HCT116 (cell line): ENCODE data around the gene KSR2. TPM values are rescaled to one million over a fixed set of nuclear protein-coding genes. Genes with fewer than 3 reads are reported as not detected.

ENCODE experiments used
- ATAC-seq: fragments of 200-7000 bp; cut with Tn5 transposase; 2 replicates; pipeline ENCODE4 v1.9.1; 2020; ENCODE audit warnings: mild to moderate bottlenecking, moderate library complexity
- BruUV-seq: library from RNA; stranded (reverse); fragments of 400-500 nt; replicated peaks from 2 replicates; lab custom pipeline; 2021; lab: Mats Ljungman, UMichigan
- CTCF ChIA-PET: fragments of 300-600 bp; sonication (Branson Sonifier 250); formaldehyde crosslinking; loops from one replicate; lab custom pipeline; 2021; ENCODE audit warnings: antibody characterized with exemption; lab: Charles Lee
- POLR2A ChIA-PET: fragments of 300-600, 350-600 bp; sonication (Branson Sonifier 250); formaldehyde crosslinking; loops from one replicate; lab custom pipeline; 2021; ENCODE audit warnings: antibody characterized with exemption; lab: Charles Lee
- RAD21 ChIA-PET, 2 experiments: fragments of 300-600 bp; sonication (Branson Sonifier 250); formaldehyde crosslinking; loops; one replicate each; lab custom pipeline; 2023; ENCODE audit warnings: low total read pairs in 2 of 2; ENCODE audit not compliant: uncharacterized antibody in 2 of 2, unreplicated experiment in 2 of 2, low non-redundant PET in 1 of 2; lab: Charles Lee
- DNase-seq: peaks from one replicate; pipeline ENCODE4 v3.0.0-alpha.2; 2010; ENCODE audit warnings: low read depth, low spot score
- H2AFZ ChIP-seq: fragments of 200-600 bp; shearing (Covaris generic), sonication (generic); 2 replicates; pipeline ENCODE4 v1.6.1; 2017; ENCODE audit warnings: low read depth, mixed run types, mixed read lengths, antibody characterized with exemption, low read length; ENCODE audit not compliant: poor library complexity, severe bottlenecking
- H3K27ac ChIP-seq: 2 replicates; pipeline ENCODE4 v1.5.1; 2012; ENCODE audit warnings: low read depth, low read length
- H3K27me3 ChIP-seq: fragments of 200-600 bp; sonication (generic); 2 replicates; pipeline ENCODE4 v1.6.1; 2016; ENCODE audit warnings: mixed run types, low read length, mixed read lengths; ENCODE audit not compliant: insufficient read depth
- H3K36me3 ChIP-seq, 2 experiments: fragments of 200-500 bp in 1 of 2; fragments of 200-600 bp in 1 of 2; sonication (Bioruptor generic) in 1 of 2; sonication (generic) in 1 of 2; 2 replicates each; pipeline versions ENCODE4 v1.5.1 to v1.6.1; 2014 to 2016; ENCODE audit warnings: low read length in 2 of 2, inconsistent platforms in 1 of 2, mixed read lengths in 1 of 2, mixed run types in 1 of 2; ENCODE audit not compliant: insufficient read depth in 2 of 2, control insufficient read depth in 1 of 2
- H3K4me1 ChIP-seq, 2 experiments: fragments of 200-600 bp in 1 of 2; sonication (generic) in 1 of 2; 2 replicates each; pipeline versions ENCODE4 v1.5.1 to v1.6.1; 2012 to 2017; ENCODE audit warnings: low read length in 2 of 2, inconsistent platforms in 1 of 2, mild to moderate bottlenecking in 1 of 2, mixed read lengths in 1 of 2, mixed run types in 1 of 2, moderate library complexity in 1 of 2; ENCODE audit not compliant: insufficient read depth in 2 of 2, control insufficient read depth in 1 of 2
- H3K4me2 ChIP-seq: fragments of 200-600 bp; sonication (generic); 2 replicates; pipeline ENCODE4 v1.6.1; 2017; ENCODE audit warnings: mixed run types, low read length, mixed read lengths
- H3K4me3 ChIP-seq, 2 experiments: fragments of 200-600 bp in 1 of 2; sonication (generic) in 1 of 2; replicated peaks in 1 of 2; 2 replicates each; pipeline ENCODE4 v1.5.1; 2011 to 2016; ENCODE audit warnings: low read length in 2 of 2, control low read depth in 1 of 2, low read depth in 1 of 2, mild to moderate bottlenecking in 1 of 2, mixed read lengths in 1 of 2, mixed run types in 1 of 2
- H3K79me2 ChIP-seq: fragments of 200-600 bp; sonication (generic); 2 replicates; pipeline ENCODE4 v1.6.1; 2017; ENCODE audit warnings: mild to moderate bottlenecking, mixed run types, low read length, moderate library complexity, mixed read lengths; ENCODE audit not compliant: insufficient read depth
- H3K9ac ChIP-seq: fragments of 200-600 bp; sonication (generic); 2 replicates; pipeline ENCODE4 v1.6.1; 2016; ENCODE audit warnings: low read length, mixed read lengths
- H3K9me2 ChIP-seq: fragments of 200-600 bp; sonication (generic), shearing (Covaris generic); 2 replicates; pipeline ENCODE4 v1.6.1; 2017; ENCODE audit warnings: mixed run types, mild to moderate bottlenecking, moderate library complexity; ENCODE audit not compliant: insufficient read depth
- H3K9me3 ChIP-seq, 2 experiments: fragments of 200-500 bp in 1 of 2; fragments of 200-600 bp in 1 of 2; sonication (Bioruptor generic) in 1 of 2; sonication (generic) in 1 of 2; 2 replicates each; pipeline ENCODE4 v1.6.1; 2014 to 2017; ENCODE audit warnings: low read length in 2 of 2, mixed read lengths in 2 of 2, inconsistent platforms in 1 of 2, low read depth in 1 of 2, mild to moderate bottlenecking in 1 of 2, mixed run types in 1 of 2, moderate library complexity in 1 of 2; ENCODE audit not compliant: control insufficient read depth in 1 of 2, insufficient read depth in 1 of 2
- H4K20me1 ChIP-seq: fragments of 200-600 bp; sonication (generic), shearing (Covaris generic); 2 replicates; pipeline ENCODE4 v1.6.1; 2017; ENCODE audit warnings: mixed run types, mild to moderate bottlenecking, moderate library complexity; ENCODE audit not compliant: insufficient read depth
- EGR1 ChIP-seq: IDR thresholded peaks from 2 replicates; pipeline ENCODE4 v1.6.1; 2012; ENCODE audit warnings: low read depth
- ELF1 ChIP-seq: IDR thresholded peaks from 2 replicates; pipeline ENCODE4 v1.6.1; 2012; ENCODE audit warnings: low read depth, borderline replicate concordance
- JUND ChIP-seq: IDR thresholded peaks from 2 replicates; pipeline ENCODE4 v1.6.1; 2012
- POLR2AphosphoS5 ChIP-seq: IDR thresholded peaks from 2 replicates; pipeline ENCODE4 v1.6.1; 2011; ENCODE audit warnings: mild to moderate bottlenecking, low read depth, low read length, moderate library complexity
- SP1 ChIP-seq: IDR thresholded peaks from 2 replicates; pipeline ENCODE4 v1.6.1; 2012; ENCODE audit warnings: low read depth
- SRF ChIP-seq: IDR thresholded peaks from 2 replicates; pipeline ENCODE4 v1.6.1; 2012; ENCODE audit warnings: low read depth
- TCF7L2 ChIP-seq: IDR thresholded peaks from 2 replicates; pipeline ENCODE4 v1.7.0; 2011; ENCODE audit warnings: borderline replicate concordance, inconsistent platforms; ENCODE audit not compliant: insufficient read depth, insufficient read length; ENCODE audit errors: extremely low read depth
- YY1 ChIP-seq: IDR thresholded peaks from 2 replicates; pipeline ENCODE4 v1.6.1; 2011; ENCODE audit warnings: low read length, low read depth, moderate library complexity, mild to moderate bottlenecking; ENCODE audit not compliant: insufficient replicate concordance; ENCODE audit errors: extremely low read depth
- ZNF274 ChIP-seq: fragments of 200-500 bp; sonication (Bioruptor generic); IDR thresholded peaks from 2 replicates; pipeline ENCODE4 v1.6.1; 2014; ENCODE audit warnings: mild to moderate bottlenecking, low read depth, low read length, inconsistent platforms
- intact Hi-C: fragments of 100-400 bp; cut with micrococcal nuclease; formaldehyde crosslinking; loops from 2 replicates; pipeline ENCODE4 v1.10.0; 2022
- total RNA-seq: library from RNA; stranded (reverse); gene quantifications from one replicate; pipeline ENCODE4 v1.2.1, GENCODE V29; 2021; ENCODE audit not compliant: unreplicated experiment
- TF ChIP-seq, protein P1 (sequence below), 3 experiments: fragments of 200-600 bp in 1 of 3; sonication (generic) in 1 of 3; IDR thresholded peaks in 2 of 3; conservative IDR thresholded peaks in 1 of 3; 2 replicates each; pipeline ENCODE4 v1.5.1; 2012 to 2017; ENCODE audit warnings: low read depth in 2 of 3, low read length in 2 of 3, antibody characterized with exemption in 1 of 3, borderline replicate concordance in 1 of 3, control low read depth in 1 of 3, mild to moderate bottlenecking in 1 of 3, mixed read lengths in 1 of 3, mixed run types in 1 of 3, moderate library complexity in 1 of 3; ENCODE audit not compliant: insufficient read depth in 1 of 3

The KSR2 gene
- total RNA-seq, 1 experiment from 2014 or later, result 10.1 TPM

DNA sequence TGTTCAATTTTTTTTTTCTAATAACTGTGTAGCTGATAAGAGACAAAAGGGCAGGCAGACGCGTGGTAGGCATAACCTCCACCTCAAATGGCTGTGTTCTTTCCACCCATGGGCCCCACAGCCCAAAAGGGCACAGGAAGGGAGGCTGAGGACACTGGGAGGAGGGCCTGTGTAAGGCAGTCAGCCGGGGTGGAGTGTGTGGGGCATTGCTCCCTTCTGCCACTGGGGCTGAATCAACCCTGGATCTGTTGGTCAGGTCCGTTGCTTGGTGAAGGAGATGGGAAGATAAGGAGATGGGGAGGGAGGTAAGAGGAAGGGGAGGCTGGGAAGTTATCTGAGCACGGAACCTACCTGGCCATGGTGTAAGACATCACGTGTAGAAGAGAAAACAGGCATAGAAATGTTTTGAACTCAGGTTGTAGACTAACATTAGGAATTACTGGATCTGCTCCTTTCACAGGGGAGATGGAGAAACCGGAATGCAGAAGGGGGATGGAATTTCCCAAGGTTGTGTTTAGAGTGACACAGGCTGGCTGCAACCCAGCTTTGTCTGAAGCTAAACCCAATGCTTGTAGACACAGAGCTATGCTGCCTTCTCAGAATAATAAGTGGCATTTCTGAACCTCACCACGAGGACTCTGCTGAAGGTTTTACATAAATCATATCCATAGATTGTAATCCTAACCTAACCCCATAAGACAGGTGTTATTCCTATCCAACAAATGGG, 468.9 kb downstream of the KSR2 start (continued):
- TF ChIP-seq, protein P1, sequence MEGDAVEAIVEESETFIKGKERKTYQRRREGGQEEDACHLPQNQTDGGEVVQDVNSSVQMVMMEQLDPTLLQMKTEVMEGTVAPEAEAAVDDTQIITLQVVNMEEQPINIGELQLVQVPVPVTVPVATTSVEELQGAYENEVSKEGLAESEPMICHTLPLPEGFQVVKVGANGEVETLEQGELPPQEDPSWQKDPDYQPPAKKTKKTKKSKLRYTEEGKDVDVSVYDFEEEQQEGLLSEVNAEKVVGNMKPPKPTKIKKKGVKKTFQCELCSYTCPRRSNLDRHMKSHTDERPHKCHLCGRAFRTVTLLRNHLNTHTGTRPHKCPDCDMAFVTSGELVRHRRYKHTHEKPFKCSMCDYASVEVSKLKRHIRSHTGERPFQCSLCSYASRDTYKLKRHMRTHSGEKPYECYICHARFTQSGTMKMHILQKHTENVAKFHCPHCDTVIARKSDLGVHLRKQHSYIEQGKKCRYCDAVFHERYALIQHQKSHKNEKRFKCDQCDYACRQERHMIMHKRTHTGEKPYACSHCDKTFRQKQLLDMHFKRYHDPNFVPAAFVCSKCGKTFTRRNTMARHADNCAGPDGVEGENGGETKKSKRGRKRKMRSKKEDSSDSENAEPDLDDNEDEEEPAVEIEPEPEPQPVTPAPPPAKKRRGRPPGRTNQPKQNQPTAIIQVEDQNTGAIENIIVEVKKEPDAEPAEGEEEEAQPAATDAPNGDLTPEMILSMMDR (IDR thresholded peaks at IDR 0.05 in 2 of 3, conservative IDR thresholded peaks at IDR 0.05 in 1 of 3; ENCODE audit: borderline replicate concordance in 1 of 3, insufficient read depth in 1 of 3, low read depth in 2 of 3, low read length in 2 of 3), result no peak
- TF ChIP-seq ZNF274 (no peak), JUND (no peak), POLR2AphosphoS5 (no peak), EGR1 (no peak)

DNA sequence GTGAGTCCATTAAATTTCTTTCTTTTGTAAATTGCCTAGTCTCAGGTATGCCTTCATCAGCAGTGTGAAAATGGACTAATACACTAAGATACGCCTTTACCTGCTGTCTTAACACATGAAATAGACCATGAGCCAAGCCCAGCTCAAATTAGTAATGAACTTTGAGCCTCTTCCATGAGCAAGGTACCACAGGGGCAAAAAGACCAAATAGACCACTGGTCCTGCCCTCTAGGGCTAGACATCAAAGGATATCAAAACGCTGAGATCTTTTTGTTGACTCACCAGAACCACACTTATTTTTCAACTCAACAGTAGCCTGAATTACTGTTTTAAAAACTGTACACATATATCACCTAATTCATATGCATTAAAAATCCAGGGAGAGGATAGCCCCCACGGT, 469.9 kb downstream of the KSR2 start:
- ATAC-seq (no peak), DNase-seq (no peak)
- Histone ChIP-seq H4K20me1 (no peaks in the 10 kb centered on the region), H3K79me2 (no peaks in the 10 kb centered on the region), H3K4me2 (no peak overlapping the region), H3K9me3 (no peaks in the 10 kb centered on the region), H3K4me1 (no peaks in the 10 kb centered on the region), H3K9ac (no peak overlapping the region), H3K27ac (no peak overlapping the region), H3K9me2 (no peaks in the 10 kb centered on the region)
- ChIA-PET CTCF (no interaction called here), POLR2A (no interaction called here)
- BruUV-seq, result no TSS peak
- TF ChIP-seq ELF1 (no peak), TCF7L2 (no peak), YY1 (no peak), SP1 (no peak), SRF (no peak)
- TF ChIP-seq, protein P1 (IDR thresholded peaks at IDR 0.05 in 2 of 3, conservative IDR thresholded peaks at IDR 0.05 in 1 of 3; ENCODE audit: borderline replicate concordance in 1 of 3, insufficient read depth in 1 of 3, low read depth in 2 of 3, low read length in 2 of 3), result no peak
- TF ChIP-seq, all 23 proteins: peak for 0
- RAD21 ChIA-PET, result no interaction called here
- intact Hi-C loops, result no loop called here
- H2AFZ ChIP-seq, result no peak overlapping the region
- no peaks in the 10 kb centered on the region for H3K36me3 ChIP-seq
- no peaks in the 10 kb centered on the region for H3K27me3 ChIP-seq
- H3K4me3 ChIP-seq, result no peak overlapping the region
